GM15510 (cell line): ENCODE results near the gene LRRC72.

Source experiments
- POLR2A ChIP-seq: IDR thresholded peaks from 3 replicates; pipeline ENCODE4 v1.6.1; 2011; ENCODE audit warnings: borderline replicate concordance; ENCODE audit not compliant: insufficient read length; ENCODE audit errors: extremely low read depth

LRRC72 gene

DNA sequence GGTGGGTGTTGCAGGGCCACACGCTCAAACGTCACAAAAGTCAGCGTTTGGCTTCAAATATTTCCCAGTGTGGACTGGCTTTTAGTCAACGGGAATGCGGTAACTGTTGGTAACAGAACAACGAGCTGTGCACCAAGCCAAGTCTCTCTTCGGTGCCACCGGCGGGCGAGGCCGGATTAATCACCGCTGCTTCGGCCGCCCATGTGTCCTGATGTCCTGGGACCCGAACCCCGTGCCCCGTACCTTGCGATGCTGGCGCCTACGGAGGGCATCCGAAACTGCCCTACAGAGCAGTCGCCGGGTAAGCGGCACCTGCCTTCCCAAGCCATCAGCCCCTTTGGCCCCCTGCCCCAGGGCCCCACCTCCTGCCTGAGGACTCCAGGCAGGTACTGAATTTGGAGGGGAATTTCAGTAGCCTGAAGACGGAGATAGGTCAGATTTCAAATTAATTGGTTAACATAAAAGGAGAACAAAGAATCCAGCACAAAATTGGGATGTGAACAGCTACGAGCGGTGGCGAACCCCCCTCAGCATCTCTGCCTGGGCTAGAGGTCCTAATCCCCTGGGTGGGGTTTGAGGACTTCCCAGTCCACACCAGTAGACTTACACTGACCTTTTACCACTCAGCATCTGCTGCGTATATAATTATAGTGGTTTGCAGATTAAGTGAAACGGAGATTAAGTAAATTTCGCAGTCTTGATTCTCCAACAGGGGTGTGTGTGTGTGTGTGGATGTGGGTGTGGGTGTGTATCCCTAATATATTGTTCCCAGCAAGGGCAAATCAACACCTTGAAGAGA, at the start of gene LRRC72:
LRRC72 (plus strand) TSS at position 84 of the 799 bp plus-strand sequence; CDS start at position 212, 128 bp downstream.
- no peak for TF ChIP-seq POLR2A

DNA sequence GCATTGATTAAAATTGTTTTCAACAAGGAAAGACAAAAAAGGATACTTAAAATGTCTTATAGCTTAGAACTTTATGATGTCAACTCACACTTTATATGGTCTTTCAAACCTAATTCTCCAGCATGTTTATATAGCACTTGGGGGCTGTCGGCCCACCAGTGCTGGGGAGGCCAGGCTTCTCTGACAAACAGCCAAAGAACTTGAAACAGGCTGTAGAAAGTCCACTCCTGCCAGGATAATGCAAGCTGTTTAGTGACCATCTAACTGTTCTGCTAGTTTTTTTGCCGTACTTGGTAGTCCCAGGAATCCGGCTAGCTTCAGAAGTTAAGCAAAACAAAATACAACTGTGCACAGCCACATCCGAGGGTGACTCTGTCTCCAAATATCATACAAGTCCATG, 47.5 kb upstream of the LRRC72 start:
- no peak for TF ChIP-seq POLR2A

DNA sequence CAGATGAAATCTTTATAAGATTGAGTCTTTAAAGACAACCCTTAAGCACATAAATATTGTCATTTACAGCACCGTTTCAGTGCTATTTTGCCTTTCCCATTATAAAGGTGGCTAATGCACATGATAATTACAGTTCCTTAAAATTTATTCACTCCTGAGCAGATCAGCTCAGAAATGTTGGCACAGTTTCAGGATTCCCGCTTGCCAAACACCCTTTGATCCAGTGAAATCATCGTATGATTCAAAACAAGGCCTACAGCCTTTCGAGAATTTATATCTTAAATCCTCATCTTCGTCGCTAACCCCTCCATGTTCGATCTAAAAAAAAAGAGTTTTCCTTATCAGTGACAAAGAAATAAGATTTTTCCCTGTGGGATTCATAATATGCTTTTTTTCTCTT, 47.0 kb upstream of the LRRC72 start:
- no peak for TF ChIP-seq POLR2A

DNA sequence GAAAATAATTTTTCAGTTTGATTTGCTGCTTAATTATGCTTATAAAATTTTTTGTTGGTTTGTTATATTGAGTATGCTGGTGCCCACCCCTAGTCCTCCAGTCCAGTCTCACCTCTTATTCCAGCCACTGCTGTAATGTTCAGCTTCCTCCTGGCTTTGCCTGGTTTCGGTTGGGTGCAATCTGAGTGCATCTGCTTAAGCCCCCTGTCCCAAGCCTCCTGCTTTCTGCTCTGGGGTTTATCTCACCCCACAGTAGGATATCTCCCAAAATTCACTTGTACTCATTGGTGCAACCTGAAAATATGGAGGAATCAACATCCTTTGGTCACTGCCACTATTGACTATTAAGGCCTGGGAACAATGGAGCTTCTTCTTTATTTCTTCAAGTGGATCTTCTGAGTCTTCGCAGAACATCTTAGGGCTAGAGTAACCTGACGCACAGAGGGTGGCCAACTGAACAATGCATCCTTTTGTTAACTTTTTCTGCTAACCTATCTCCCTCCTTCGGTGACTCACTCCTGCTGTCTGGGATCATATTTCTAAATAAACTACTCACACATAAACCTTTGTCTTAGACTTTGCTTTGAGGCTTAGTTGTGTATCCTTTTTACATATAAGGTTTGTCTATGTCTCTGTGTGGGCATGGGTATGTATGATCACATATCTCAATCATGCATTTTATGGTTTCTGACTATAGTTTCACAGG, 42.0 kb upstream of the LRRC72 start:
- no peak for TF ChIP-seq POLR2A

DNA sequence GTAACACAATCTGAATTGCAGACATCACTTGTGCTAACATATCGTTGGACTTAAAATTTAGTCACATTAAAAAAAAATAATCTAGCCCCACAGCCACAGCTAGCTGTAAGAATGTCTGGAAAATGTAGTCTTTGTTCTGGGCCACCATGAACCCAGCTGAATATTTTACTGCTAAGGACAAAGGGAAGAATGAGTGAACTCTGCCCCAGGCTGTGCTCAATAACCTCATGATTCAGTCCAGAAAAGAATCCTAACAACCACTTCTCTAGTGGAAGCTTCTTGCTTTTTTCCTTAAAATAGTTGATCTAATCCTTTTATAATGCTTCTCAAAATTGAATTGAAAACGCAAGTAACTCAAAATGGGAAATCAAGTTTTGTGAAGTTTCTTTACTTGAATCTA, 35.5 kb upstream of the LRRC72 start:
- no peak for TF ChIP-seq POLR2A

DNA sequence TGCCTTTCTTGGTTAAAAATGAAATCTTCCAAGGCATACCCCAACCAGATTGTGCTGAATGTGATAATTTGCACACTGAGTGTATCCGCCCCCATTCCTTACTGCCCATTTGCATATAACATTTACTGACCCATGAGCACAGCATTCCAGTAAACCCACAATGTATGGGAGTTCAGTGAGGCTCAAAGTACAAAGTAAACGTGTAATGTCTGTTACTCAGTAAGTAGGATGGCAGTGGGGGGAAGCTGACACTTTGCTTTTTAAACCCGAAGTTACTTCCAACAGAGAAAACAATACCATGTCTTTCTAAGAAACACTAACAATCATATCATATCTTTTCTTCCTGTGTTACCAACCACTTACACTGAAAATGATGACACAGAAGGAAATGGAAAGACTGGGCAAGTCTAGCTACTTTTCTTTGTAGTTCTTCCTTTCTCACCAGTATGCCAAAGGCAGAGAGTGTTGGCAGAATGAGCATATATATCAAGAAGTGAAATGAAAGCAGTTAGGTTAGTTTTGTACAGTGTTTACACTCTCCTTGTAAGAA, 34.0 kb upstream of the LRRC72 start:
- no peak for TF ChIP-seq POLR2A

DNA sequence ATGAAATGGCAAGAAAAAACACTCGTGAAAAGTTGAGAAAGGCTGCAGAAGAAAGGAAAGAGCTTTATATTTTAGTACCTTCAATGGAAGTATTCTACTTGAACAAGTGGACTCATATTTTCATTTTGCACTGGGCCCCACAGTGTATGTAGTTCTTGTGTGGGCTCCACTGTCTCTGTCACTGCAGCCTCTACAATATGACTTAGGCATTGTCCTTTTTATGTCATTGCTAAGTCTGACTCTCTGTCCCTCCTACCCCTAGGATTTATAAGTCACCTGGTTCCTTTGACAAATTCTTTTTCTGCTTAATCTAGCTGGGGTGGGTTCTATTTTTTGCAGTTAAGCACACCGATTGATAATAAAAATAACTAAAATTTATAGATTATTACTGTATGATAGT, 33.4 kb upstream of the LRRC72 start:
- TF ChIP-seq POLR2A: no peak

DNA sequence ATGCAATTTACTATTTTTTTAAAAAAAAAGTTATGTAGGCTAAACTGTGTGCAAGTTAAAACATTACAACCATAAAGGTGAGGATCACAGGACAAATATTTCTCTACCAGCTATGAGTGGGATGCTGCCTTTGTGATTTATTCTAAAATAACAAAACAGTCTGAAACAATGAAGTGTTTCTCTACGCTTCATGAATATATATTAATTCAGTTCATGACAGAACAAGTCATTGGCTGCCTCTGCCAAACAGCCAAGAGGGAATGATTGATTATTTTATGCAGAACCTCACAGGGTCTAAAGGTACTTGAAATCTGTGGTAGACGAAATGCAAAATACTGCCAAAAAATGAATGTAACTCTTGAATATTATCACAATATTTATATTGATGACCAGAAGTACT, 32.1 kb upstream of the LRRC72 start:
- no peak for TF ChIP-seq POLR2A

DNA sequence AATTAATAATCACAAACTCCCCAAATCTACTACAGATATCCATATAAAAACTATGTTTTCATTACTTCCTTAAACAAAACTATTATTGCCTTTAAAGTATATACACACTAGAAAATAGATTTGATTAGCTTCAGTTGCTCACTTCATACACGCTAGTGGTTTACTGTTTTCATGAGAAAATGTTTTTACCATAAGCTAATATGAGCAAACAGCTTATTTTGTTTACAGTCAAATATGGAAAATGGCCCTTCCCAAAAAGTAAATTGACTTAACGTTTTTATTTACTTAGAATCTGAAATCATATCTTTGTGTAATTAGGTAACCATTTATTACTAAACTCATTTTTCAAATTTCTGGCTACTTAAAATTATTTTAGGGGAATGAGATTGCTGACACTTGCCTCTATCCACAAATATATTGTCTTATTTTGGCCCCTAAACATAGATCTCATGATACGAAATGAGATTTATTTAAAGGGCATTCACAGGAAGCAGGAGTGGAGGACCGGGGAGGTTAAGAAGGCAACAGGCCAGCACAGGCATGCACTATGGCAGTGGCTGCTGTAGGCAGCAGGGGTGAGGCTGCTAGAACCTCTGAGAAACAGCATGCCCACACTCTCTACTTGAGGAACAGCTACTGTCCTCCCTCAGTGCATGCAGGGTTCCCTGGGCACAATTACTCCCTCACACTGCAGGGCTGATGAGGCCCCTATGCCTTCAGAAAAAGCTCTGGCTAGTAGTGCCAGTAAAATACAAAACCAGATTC, 31.5 kb upstream of the LRRC72 start:
- no peak for TF ChIP-seq POLR2A

DNA sequence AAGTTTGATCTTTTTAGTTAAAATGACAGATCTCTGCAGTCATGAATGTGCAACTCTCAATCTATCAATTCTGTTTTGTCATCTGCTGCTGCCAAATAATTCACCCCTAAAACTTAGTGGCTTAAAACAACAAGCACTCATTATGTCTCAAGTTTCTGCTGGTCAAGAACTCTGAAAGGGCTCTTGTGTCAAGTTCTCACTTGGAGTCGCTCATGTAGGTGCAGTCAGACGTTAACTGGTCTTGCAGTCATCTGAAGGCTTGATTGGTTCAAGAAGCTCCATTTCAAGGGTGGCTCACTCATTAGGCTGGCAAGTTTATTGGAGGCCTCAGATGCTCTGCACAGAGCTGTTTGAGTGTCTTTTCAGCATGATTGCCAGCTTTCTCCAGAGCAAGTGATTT, 28.5 kb upstream of the LRRC72 start:
- no peak for TF ChIP-seq POLR2A

DNA sequence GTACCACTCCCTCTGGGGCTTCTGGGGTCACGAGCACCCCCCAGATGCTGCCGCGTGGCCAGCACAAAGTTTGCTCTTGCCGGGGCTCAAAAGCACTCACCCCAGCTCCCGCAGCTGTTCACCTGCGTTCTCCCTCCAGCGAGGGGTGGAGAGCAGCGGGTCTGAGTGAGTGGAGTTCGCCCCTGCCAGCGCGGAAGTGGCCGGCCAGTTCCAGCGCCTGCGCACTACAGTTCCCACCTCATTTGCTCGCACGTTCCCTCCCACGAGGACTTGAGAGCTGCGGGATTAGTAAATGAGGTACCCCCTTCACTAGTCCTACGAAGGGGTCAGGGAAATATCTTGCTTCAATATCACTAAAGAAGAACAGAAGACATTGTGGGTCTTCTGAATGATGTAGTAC, 24.3 kb upstream of the LRRC72 start:
- no peak for TF ChIP-seq POLR2A

DNA sequence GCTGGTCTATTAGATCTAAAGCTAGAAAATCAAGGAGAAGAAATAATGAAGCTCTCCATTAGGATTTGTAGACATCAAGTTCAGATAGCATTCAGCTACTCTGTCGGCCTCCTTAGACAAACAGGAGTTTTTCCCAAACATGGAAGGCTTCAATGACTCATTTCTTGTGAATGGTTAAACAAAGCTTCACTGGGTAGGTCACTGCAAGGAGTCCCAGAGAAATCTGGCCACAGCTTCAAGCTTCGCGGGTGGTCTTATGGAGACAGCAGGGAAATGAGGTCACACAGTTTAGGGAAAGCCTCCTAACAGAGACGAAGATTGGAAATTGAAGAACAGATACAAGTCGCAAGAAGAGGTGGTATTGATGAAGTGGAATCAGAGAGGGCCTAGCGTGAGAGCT, 22.6 kb upstream of the LRRC72 start:
- no peak for TF ChIP-seq POLR2A

DNA sequence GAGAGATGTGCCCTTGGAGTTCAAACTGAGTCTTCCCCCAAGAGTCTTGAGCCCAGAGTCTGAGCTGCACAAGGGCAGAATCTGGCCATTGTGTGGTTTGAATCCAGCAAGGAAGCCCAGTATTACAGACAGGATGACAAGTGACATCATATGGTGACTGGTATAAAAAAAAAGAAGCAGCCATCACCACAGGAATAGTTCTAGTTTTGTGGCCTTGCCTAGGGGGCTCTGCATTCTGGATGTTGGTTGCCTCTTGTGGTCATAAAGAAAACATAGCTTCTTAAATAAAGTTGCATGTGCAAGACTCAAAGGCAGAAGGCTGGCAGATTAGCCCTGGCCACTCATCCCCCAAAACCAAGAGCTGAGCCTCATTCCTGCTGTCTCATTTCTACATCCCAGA, 16.8 kb upstream of the LRRC72 start:
- no peak for TF ChIP-seq POLR2A

DNA sequence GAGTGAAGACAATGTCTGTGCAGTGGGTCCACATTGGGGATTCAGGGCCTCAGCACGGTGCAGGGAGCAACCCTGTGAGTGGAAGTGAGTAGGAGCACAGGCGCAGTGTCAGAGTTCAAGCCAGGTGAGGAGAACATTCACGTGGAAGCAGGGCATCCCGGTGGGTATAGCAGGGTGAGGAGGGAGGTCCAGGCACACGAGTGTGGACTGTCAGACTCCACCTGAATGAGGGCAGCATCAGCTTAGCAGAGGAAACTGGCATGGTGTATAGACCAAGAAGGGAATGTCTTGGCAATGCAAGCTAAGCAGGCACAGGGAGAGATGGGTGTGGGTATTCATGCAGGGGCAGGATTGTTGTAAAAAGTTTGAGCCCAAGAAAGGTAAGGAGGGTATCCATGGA, 15.3 kb upstream of the LRRC72 start:
- TF ChIP-seq POLR2A: no peak

DNA sequence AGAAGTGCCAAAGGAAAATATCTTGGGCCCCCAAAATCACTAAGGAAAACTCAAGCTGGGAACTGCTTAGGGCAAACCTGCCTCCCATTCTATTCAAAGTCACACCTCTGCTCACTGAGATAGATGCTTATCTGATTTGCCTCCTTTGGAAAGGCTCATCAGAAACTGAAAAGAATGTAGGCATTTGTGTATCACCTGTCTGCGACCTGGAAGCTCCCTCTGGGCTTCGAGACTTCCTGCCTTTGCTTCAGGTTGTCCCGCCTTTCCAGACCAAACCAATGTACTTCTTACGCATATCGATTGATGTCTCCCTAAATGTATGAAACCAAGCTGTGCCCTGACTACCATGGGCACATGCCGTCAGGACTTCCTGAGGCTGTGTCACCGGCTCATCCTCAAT, 14.5 kb upstream of the LRRC72 start:
- TF ChIP-seq POLR2A: no peak

DNA sequence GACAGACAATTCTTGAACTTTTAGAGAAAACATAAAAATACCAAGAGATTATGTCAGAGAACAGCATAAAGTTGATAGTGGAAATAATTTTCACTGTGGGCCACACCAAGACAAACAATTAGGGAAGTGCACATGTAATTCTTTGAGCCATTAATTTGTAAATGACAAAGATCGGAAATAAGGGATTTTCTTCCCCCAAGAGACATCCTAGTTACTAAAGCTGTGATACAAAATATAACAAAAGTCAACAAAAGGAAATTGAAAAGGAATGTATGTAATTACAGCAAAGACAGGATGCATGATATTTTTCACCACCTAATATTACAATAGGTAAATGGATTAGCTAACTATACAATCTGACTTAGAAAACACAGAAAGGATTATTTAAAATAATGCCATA, 12.4 kb upstream of the LRRC72 start:
- TF ChIP-seq POLR2A: no peak

DNA sequence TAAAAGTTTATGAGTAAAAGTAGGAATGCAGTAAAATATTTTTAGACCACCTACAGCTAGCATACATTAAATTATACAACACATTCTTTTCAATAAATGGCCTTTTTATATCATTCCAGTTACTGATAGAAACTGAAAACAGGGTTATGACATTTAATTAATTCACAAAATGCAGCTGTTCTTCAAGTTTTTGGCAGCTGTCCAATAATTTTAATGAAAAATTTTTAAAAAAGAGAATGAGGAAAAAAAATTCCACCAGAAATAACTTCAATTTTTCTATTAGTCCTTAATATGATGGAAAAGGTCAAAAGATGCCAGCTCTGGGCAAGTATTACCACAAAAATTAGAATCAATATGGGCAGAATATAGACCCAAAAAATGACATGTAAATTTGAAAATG, 11.9 kb upstream of the LRRC72 start:
- no peak for TF ChIP-seq POLR2A
